ENCODE data around the gene ZNF124.
"Not testable (repeated sequence)": the region's sequence is repeated elsewhere in the genome, so short reads cannot be mapped to it uniquely, and the experiment has no call there.

ZNF124 gene

DNA sequence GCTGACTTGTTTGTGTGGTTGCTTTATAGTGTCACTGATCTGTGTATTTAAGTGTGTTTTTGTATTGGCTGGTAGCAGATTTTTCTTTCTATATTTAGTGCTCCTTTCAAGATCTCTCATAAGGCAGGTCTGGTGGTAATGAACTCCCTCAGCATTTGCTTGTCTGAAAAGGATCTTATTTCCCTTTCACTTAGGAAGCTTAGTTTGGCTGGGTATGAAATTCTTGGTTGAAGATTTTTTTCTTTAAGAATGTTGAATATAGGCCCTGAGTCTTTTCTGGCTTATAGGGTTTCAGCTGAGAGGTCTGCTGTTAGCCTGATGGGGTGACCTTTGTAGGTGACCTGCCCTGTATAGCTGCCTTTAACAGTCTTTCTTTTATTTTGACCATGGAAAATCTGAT is 32.3 kb downstream of the ZNF124 start:
- H3K4me1 Mint-ChIP-seq (ENCODE audit: low read depth); H3K4me3 Mint-ChIP-seq; H3K27me3 Mint-ChIP-seq; H3K27ac Mint-ChIP-seq: not testable (repeated sequence)
- Mint-ChIP-seq H3K36me3 (peaks cover 54% of the 10 kb centered on the region), H3K9me3 (ENCODE audit: low read depth) (peaks cover 54% of the 10 kb centered on the region)

DNA sequence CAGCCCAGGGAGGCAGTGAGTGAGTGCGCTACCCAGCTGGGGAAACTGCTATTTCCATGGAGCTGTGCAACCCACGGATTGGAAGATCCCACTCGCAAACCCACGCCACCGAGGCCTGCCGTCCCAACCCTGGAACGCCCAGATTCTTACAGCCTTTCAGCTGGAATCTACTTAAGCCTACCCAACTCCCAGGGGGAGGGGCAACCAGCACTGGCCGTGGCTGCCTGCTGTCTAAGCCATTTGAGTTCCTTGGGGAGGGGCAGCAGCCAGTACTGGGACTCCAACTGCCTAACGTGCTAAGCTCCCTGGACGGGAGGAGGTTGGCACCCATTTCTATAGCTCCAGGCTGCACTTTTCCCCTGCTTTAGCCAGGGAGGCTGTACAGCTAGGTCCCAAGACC is 40.6 kb downstream of the ZNF124 start:
- H3K4me3 Mint-ChIP-seq = no peak overlapping the region
- H3K27me3 Mint-ChIP-seq = no peaks in the 10 kb centered on the region
- H3K9me3 Mint-ChIP-seq (ENCODE audit: low read depth) = peaks cover 18% of the 10 kb centered on the region
- peaks cover 7% of the 10 kb centered on the region for H3K4me1 Mint-ChIP-seq (ENCODE audit: low read depth)
- H3K27ac Mint-ChIP-seq = no peak overlapping the region
- H3K36me3 Mint-ChIP-seq = peaks cover 38% of the 10 kb centered on the region

DNA sequence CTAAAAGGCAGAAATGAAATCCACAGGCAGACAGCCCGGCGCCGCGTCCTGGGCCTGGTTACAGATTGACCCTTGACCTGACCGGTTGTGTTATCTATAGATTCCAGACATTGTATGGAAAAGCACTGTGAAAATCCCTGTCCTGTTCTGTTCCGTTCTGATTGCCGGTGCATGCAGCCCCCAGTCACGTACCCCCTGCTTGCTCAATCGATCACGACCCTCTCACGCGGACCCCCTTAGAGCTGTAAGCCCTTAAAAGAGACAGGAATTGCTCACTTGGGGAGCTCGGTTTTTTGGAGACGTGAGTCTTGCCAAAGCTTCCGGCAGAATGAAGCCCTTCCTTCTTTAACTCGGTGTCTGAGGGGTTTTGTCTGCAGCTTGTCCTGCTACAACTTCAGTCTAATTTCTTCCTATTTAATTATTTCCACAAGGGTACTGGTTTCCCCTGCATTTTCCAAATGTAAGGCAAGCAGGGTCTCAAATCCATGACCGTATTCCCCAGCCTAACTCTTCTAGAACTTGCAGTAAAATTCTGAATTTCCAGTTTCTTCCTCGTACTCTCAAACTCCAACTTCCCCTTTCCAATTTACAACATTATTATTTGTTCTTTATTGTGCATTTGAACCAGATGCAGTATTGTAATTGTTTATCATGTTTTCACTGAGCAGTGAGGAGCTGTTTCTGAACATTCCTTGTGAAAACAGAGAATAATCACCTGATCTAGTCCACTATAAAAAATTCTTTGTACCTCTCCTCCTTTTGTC is 44.1 kb downstream of the ZNF124 start:
- Mint-ChIP-seq H3K27ac (peak overlapping the region; percentile 88), H3K4me3 (peak overlapping the region; percentile 97), H3K36me3 (peaks cover 19% of the 10 kb centered on the region)
- not testable (repeated sequence) for H3K9me3 Mint-ChIP-seq (ENCODE audit: low read depth); H3K27me3 Mint-ChIP-seq; H3K4me1 Mint-ChIP-seq (ENCODE audit: low read depth)

DNA sequence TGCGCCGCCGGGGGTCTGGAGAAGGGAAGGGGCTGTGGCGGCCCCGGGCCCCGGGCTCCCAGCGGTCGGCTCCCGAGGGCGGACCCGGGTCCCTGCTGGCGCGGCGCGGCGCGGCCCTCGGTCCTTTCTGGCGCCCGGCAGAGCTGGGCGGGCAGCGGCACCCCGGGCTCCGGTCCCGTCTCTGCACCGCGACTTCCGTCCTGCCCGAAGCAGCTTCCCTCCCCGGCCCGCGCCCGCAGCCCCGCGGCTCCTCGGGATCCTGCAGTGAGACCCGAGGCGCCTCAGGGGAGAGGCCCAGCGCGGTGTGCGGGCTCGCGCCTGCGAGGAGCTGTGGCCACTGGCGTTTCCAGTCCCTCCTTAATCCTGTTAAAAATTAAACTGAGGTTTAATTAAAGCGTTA is 45.2 kb downstream of the ZNF124 start:
- not testable (repeated sequence) for H3K9me3 Mint-ChIP-seq (ENCODE audit: low read depth); H3K27me3 Mint-ChIP-seq; H3K4me1 Mint-ChIP-seq (ENCODE audit: low read depth); H3K27ac Mint-ChIP-seq; H3K4me3 Mint-ChIP-seq
- peaks cover 10% of the 10 kb centered on the region for H3K36me3 Mint-ChIP-seq

DNA sequence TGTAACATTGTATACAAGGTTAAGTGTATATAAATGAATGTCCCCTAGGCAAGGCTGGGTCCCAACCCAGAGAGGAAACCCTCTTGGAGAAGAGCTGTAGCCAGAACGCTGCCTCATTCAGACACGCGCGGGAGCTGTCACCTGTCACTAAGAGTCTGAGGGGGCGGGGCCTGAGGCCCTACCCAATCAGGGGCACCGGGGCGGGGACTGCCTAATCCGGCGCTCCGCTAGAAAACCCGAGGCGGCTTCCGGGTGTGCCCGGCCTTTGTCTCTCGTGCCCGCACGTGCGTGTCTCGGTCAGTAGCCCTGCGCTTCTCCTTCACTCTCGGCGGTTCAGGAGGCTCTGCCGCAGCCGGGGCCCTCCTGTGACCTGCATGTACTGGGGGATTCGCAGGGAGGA is 45.7 kb downstream of the ZNF124 start:
- H3K36me3 Mint-ChIP-seq = peaks cover 10% of the 10 kb centered on the region
- not testable (repeated sequence) for H3K9me3 Mint-ChIP-seq (ENCODE audit: low read depth); H3K27me3 Mint-ChIP-seq; H3K4me1 Mint-ChIP-seq (ENCODE audit: low read depth); H3K27ac Mint-ChIP-seq; H3K4me3 Mint-ChIP-seq

DNA sequence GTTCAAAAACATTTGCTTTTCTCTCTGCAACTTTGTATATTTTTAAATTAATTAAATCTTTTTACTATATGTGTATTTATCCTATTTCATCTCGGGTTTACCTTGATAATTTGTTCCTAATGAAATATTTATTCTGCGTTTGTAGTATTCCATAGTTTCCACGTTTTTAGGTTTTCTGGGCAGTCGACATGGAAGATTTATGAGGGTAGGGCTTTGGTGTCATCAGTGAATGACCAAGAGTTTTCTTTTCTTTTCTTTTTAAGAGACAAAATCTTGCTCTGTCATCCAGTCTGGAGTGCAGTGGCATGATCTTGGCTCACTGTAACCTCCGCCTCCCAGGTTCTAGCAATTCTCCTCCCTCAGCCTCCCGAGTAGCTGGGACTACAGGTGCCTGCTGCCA is 50.4 kb downstream of the ZNF124 start:
- Mint-ChIP-seq H3K9me3 (ENCODE audit: low read depth) (no peaks in the 10 kb centered on the region), H3K4me1 (ENCODE audit: low read depth) (no peaks in the 10 kb centered on the region), H3K36me3 (no peaks in the 10 kb centered on the region), H3K27ac (no peak overlapping the region), H3K4me3 (no peak overlapping the region), H3K27me3 (no peaks in the 10 kb centered on the region)

DNA sequence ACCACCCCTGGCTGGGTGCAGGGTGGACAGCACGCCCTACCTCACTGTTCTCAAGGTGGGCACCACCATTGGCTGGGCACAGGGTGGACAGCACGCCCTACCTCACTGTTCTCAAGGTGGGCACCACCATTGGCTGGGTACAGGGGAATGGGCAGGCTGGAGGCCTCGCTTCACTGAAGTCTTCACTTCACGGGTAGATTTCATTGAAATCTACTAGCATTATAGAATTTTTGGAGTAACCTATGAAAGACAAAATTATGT is 51.5 kb downstream of the ZNF124 start:
- H3K27ac Mint-ChIP-seq; H3K4me3 Mint-ChIP-seq; H3K9me3 Mint-ChIP-seq (ENCODE audit: low read depth); H3K36me3 Mint-ChIP-seq; H3K27me3 Mint-ChIP-seq; H3K4me1 Mint-ChIP-seq (ENCODE audit: low read depth): not testable (repeated sequence)

DNA sequence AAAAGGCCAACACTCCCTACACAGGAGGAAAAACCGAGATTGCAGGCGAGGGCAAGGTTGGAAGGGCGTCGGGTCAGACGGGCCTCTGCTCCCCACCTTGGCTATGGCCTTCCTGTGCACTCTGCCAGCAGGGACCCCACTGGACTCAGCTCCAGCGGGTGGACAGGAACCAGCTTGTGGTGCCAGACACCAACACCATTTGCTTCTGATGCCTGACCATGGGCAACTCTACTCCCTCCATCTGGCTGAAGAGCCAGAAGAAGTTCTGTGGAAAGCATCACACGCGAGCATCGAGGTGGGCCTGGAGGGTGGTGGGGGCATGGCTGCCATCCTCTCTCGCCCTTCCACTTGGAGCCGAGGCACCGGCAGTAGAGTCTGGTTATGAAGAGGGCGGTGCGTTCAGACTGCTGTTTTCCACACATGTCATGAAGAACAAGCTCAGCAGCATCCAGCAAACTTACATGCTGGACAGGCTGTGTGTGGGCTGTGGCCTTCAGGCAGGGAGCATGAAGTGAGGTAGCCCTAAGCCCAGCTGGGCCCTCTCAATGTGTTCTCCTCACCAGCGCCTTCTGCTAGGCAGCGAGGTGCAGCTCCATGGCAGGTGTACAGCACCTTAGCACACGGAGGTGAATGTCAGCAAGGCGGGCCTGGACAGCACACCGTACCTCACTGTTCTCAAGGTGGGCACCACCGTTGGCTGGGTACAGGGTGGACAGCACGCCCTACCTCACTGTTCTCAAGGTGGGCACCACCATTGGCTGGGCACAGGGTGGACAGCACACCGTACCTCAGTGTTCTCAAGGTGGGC is 52.0 kb downstream of the ZNF124 start:
- no peaks in the 10 kb centered on the region for H3K9me3 Mint-ChIP-seq (ENCODE audit: low read depth)
- H3K27me3 Mint-ChIP-seq = no peaks in the 10 kb centered on the region
- H3K4me3 Mint-ChIP-seq = no peak overlapping the region
- no peaks in the 10 kb centered on the region for H3K36me3 Mint-ChIP-seq
- no peak overlapping the region for H3K27ac Mint-ChIP-seq
- H3K4me1 Mint-ChIP-seq (ENCODE audit: low read depth) = peaks cover 2% of the 10 kb centered on the region

DNA sequence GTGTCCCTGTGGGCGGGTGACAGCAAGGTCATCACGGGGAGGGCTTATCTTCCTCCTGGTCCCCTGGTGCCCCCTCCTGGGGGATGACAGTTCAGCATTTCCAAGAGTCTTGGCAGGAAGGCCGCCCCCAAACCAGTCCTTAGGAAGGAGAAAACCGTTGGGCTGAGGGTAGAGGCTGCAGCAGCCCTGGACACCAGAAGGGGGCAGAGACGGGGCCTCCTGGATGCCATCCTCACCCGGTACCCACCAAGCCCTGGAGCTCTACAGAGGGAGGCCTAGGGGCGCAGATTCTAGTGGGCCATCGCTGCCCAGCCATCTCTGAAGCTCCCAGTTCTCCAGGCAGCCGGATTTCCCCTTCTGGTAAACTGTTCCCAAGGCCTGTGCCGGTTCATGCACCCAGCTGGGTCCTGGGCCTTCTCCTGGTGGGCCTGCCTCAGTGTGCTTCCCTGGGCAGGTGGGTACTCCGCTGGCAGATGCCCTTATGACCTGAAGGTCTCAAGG is 52.8 kb downstream of the ZNF124 start:
- no peaks in the 10 kb centered on the region for H3K9me3 Mint-ChIP-seq (ENCODE audit: low read depth)
- H3K4me3 Mint-ChIP-seq = no peak overlapping the region
- H3K27me3 Mint-ChIP-seq = no peaks in the 10 kb centered on the region
- peaks cover 2% of the 10 kb centered on the region for H3K4me1 Mint-ChIP-seq (ENCODE audit: low read depth)
- H3K27ac Mint-ChIP-seq = no peak overlapping the region
- H3K36me3 Mint-ChIP-seq = no peaks in the 10 kb centered on the region

DNA sequence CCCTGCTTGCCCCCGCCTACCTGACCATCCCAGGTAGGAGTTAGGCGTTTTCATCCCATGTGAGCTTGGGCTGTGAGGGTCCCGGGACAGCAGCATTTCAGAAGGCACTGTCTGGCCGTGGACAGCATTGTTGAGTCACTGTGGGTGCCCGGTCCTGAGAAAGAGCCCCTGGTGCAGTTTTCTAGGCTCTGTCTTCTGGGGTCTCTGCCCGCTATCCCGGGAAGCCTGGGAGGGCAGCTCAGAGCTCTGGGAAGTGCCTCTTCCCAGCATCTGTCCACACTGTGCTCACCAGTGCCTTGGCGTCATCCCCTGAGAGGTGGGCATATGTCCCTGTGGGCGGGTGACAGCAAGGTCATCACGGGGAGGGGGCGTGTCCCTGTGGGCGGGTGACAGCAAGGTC is 56.3 kb downstream of the ZNF124 start:
- H3K9me3 Mint-ChIP-seq (ENCODE audit: low read depth) = no peaks in the 10 kb centered on the region

DNA sequence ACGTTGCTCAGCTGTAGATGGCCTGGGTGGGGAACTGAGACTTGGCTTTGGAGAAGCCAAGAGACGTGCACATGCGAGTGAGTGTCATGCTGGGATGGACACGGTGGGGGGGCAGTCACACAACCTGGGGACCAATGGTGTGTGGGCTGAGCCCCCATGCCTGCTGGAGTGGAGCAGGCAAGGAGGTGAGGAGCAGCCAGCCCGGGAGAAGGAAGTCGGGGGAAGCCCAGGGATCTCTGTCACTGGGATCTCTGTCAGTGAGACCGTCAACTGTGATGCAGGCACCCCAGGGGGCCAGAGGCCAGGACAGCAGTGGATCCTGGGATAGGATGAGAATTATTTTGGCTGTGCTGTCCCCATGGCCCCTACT is 56.7 kb downstream of the ZNF124 start:
- no peaks in the 10 kb centered on the region for H3K9me3 Mint-ChIP-seq (ENCODE audit: low read depth)
- no peaks in the 10 kb centered on the region for H3K36me3 Mint-ChIP-seq
- H3K4me3 Mint-ChIP-seq = no peak overlapping the region
- H3K27ac Mint-ChIP-seq = no peak overlapping the region
- H3K4me1 Mint-ChIP-seq (ENCODE audit: low read depth) = peaks cover 10% of the 10 kb centered on the region
- peaks cover 3% of the 10 kb centered on the region for H3K27me3 Mint-ChIP-seq

More for the DNA sequence above, 56.3 kb downstream of the ZNF124 start:
- Mint-ChIP-seq H3K27ac (no peak overlapping the region), H3K4me1 (ENCODE audit: low read depth) (peaks cover 9% of the 10 kb centered on the region), H3K4me3 (no peak overlapping the region), H3K27me3 (peaks cover 3% of the 10 kb centered on the region), H3K36me3 (no peaks in the 10 kb centered on the region)

DNA sequence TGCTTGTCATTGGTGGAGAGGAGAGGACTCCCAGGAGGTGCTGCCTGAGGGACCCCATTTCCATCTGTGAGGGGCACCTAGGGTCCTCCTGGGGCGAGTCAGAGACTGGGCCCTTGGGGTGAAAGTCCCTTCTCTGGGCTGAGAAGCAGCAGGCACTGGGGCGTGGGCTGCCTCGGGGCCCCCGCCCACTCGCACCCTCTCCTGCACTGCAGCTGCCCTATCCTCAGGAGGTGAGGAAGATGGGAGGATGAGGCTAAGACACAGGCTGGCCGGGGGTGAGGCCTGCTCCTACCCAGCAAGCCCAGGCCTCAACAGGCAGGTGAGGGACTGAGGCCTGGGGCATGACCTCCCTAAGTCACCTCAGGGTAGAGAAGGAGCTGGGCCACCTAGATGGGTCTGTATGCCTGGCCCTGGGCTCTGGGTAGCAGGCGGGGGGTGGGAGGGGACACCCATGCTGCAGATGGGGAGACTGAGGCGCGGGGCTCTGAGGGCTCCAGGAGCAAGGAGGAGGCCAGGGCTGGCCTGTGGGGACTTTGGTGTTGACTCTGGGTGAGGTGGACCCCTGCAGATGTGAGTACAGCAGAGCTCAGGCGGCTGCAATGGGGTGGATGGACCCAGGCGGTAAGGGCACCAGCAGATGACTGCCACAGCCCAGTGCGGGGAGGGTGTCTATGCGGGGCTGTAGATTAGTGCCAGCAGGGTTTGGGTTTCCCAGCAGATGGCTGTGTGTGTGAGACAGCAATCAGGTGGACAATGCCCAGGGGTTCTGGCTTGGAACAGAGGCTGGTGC is 57.3 kb downstream of the ZNF124 start:
- H3K27ac Mint-ChIP-seq = no peak overlapping the region
- H3K27me3 Mint-ChIP-seq = peaks cover 7% of the 10 kb centered on the region
- no peak overlapping the region for H3K4me3 Mint-ChIP-seq
- H3K4me1 Mint-ChIP-seq (ENCODE audit: low read depth) = peaks cover 12% of the 10 kb centered on the region
- H3K9me3 Mint-ChIP-seq (ENCODE audit: low read depth) = no peaks in the 10 kb centered on the region
- no peaks in the 10 kb centered on the region for H3K36me3 Mint-ChIP-seq

DNA sequence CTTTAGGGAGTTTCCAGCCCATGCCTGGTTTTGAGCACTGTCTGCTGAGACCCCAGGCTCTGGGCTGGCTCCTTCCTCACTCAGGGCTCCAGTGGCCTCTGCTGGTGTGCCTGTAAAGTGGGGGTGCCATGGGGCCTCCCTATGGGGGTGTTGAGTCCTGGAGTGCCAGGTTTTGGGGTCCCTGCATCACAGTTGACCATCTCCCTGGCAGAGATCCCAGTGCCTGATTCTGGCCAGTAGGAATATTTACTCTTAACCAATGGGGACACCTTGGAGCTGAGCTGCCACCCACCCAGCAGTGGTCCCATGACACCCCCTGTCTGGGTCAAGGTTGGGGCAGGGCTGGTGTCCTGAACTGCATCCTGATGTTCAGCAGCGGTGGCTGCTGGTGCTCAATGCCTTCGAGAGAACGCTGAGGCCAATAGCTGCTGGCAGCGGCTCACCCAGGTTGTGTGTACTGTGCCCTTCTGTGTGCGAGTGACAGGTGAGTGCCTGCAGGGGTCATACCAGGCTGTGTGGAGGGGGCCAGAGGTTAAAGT is 58.0 kb downstream of the ZNF124 start:
- no peak overlapping the region for H3K27ac Mint-ChIP-seq

DNA sequence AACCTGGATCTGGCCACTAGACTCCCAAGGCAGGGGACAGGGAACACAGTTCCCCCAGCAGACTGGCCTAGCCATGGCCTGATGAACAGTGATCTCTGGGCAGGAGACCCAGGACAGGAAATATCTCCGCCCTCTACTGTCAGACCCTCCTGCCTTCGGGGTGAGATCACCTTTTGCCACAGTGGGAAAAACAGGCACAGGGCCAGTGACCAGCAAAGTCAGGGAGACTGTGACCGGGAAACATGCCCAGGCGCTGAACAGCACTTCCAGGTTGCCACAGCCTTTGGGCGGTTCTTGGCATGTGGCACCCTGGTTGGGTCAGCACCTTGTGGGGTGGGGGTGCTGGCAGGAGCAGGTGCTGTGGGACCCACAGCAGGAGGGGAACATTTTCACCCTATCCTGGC is 58.7 kb downstream of the ZNF124 start:
- H3K4me1 Mint-ChIP-seq (ENCODE audit: low read depth) = peaks cover 12% of the 10 kb centered on the region
- H3K27ac Mint-ChIP-seq = no peak overlapping the region
- H3K36me3 Mint-ChIP-seq = no peaks in the 10 kb centered on the region
- peak overlapping the region; percentile 65 for H3K4me3 Mint-ChIP-seq
- peaks cover 9% of the 10 kb centered on the region for H3K27me3 Mint-ChIP-seq
- no peaks in the 10 kb centered on the region for H3K9me3 Mint-ChIP-seq (ENCODE audit: low read depth)

More for the DNA sequence above, 58.0 kb downstream of the ZNF124 start:
- Mint-ChIP-seq H3K27me3 (peaks cover 7% of the 10 kb centered on the region), H3K4me3 (no peak overlapping the region), H3K36me3 (no peaks in the 10 kb centered on the region), H3K4me1 (ENCODE audit: low read depth) (peaks cover 12% of the 10 kb centered on the region), H3K9me3 (ENCODE audit: low read depth) (no peaks in the 10 kb centered on the region)

DNA sequence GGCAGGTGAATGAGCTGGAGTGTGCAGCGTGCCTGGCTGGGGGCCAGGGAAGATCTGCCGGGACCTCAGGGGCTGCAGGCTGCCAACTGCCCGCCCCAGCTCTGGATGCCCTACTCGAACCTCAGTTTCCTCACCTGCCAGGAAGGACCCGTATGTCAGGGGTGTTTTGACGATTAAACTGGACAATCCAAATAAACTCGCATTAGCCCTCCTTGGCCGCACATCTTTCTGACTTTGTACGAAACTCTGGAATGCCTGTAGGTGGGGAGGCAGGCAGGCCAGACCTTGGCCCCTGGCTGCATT is 59.4 kb downstream of the ZNF124 start:
- no peaks in the 10 kb centered on the region for H3K9me3 Mint-ChIP-seq (ENCODE audit: low read depth)
- peaks cover 13% of the 10 kb centered on the region for H3K27me3 Mint-ChIP-seq
- peaks cover under 1% of the 10 kb centered on the region for H3K36me3 Mint-ChIP-seq
- H3K27ac Mint-ChIP-seq = no peak overlapping the region
- H3K4me1 Mint-ChIP-seq (ENCODE audit: low read depth) = peaks cover 12% of the 10 kb centered on the region
- H3K4me3 Mint-ChIP-seq = peak overlapping the region; percentile 65
